ENCODE measurements around the gene MDFI.

DNA sequence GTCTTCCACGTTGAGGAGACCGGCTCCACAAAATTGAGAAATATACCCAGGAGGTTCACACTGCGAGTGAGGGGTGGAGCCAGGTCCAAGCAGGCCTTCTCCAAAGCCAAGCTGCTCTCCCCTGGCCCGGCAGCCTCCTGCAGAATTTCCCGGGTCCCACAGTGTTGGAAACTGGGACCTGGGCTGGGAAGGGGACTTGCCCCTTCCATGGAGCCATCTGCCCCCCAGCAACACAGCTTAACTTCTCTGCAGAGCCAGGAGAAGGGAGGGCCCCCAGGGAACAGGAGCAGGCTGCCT, 35.4 kb downstream of the MDFI start:
- no peak for TF ChIP-seq CTCF (IDR thresholded peaks at IDR 0.05)
- no peak for TF ChIP-seq POLR2A (IDR thresholded peaks at IDR 0.05; ENCODE audit: low read length)
- no peak for TF ChIP-seq TP53 (CRISPR knock-in tag; IDR thresholded peaks at IDR 0.05)
- no peak for TF ChIP-seq PHF8 (IDR thresholded peaks at IDR 0.05; ENCODE audit: borderline replicate concordance, low read depth)
- no peak for TF ChIP-seq RAD21 (conservative IDR thresholded peaks at IDR 0.05 in 1 of 2, IDR thresholded peaks at IDR 0.05 in 1 of 2)
- no peak for TF ChIP-seq GATA3 (IDR thresholded peaks at IDR 0.05; ENCODE audit: borderline replicate concordance)
- TF ChIP-seq JUNB (IDR thresholded peaks at IDR 0.05), result no peak
- TF ChIP-seq, protein P1, sequence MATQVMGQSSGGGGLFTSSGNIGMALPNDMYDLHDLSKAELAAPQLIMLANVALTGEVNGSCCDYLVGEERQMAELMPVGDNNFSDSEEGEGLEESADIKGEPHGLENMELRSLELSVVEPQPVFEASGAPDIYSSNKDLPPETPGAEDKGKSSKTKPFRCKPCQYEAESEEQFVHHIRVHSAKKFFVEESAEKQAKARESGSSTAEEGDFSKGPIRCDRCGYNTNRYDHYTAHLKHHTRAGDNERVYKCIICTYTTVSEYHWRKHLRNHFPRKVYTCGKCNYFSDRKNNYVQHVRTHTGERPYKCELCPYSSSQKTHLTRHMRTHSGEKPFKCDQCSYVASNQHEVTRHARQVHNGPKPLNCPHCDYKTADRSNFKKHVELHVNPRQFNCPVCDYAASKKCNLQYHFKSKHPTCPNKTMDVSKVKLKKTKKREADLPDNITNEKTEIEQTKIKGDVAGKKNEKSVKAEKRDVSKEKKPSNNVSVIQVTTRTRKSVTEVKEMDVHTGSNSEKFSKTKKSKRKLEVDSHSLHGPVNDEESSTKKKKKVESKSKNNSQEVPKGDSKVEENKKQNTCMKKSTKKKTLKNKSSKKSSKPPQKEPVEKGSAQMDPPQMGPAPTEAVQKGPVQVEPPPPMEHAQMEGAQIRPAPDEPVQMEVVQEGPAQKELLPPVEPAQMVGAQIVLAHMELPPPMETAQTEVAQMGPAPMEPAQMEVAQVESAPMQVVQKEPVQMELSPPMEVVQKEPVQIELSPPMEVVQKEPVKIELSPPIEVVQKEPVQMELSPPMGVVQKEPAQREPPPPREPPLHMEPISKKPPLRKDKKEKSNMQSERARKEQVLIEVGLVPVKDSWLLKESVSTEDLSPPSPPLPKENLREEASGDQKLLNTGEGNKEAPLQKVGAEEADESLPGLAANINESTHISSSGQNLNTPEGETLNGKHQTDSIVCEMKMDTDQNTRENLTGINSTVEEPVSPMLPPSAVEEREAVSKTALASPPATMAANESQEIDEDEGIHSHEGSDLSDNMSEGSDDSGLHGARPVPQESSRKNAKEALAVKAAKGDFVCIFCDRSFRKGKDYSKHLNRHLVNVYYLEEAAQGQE (IDR thresholded peaks at IDR 0.05), result no peak
- TF ChIP-seq SREBF2 (IDR thresholded peaks at IDR 0.05), result no peak
- no peak for TF ChIP-seq MAX (IDR thresholded peaks at IDR 0.05)
